H9 (cell line): Measurements from ENCODE around the gene GRM1. TPM values are rescaled to one million over a fixed set of nuclear protein-coding genes. Genes with fewer than 3 reads are reported as not detected.

Experiments
- DNase-seq: peaks from one replicate; pipeline ENCODE4 v3.0.0-alpha.2; 2017
- H2AFZ ChIP-seq: one replicate; pipeline ENCODE4 v1.6.1; 2013; ENCODE audit warnings: mild to moderate bottlenecking, low read length, control low read depth, moderate library complexity
- H2AK5ac ChIP-seq: 2 replicates; pipeline ENCODE4 v1.6.1; 2013; ENCODE audit warnings: low read length, control low read depth, mixed read lengths; ENCODE audit not compliant: insufficient read length
- H2BK120ac ChIP-seq: one replicate; pipeline ENCODE4 v1.6.1; 2013; ENCODE audit warnings: low read depth, mild to moderate bottlenecking, low read length, control low read depth, inconsistent platforms; ENCODE audit not compliant: poor library complexity, severe bottlenecking
- H2BK12ac ChIP-seq: 2 replicates; pipeline ENCODE4 v1.6.1; 2013; ENCODE audit warnings: low read length, control low read depth, mixed read lengths, low read depth; ENCODE audit not compliant: insufficient read length
- H2BK15ac ChIP-seq: 2 replicates; pipeline ENCODE4 v1.6.1; 2013; ENCODE audit warnings: low read depth, low read length, control low read depth
- H2BK20ac ChIP-seq: one replicate; pipeline ENCODE4 v1.6.1; 2013; ENCODE audit warnings: low read depth, mild to moderate bottlenecking, low read length, control low read depth, inconsistent platforms; ENCODE audit not compliant: poor library complexity, severe bottlenecking
- H2BK5ac ChIP-seq: 2 replicates; pipeline ENCODE4 v1.6.1; 2013; ENCODE audit warnings: low read length, control low read depth, mixed read lengths; ENCODE audit not compliant: insufficient read length
- H3K14ac ChIP-seq: 2 replicates; pipeline ENCODE4 v1.6.1; 2013; ENCODE audit warnings: low read length, control low read depth; ENCODE audit not compliant: insufficient read depth
- H3K18ac ChIP-seq: 2 replicates; pipeline ENCODE4 v1.6.1; 2013; ENCODE audit warnings: low read depth, mild to moderate bottlenecking, mixed read lengths, low read length, control low read depth; ENCODE audit not compliant: insufficient read length
- H3K23ac ChIP-seq: 2 replicates; pipeline ENCODE4 v1.6.1; 2013; ENCODE audit warnings: low read length, control low read depth, mixed read lengths, low read depth; ENCODE audit not compliant: insufficient read length
- H3K23me2 ChIP-seq: 2 replicates; pipeline ENCODE4 v1.6.1; 2013; ENCODE audit warnings: low read depth, mild to moderate bottlenecking, mixed read lengths, low read length, control low read depth; ENCODE audit not compliant: insufficient read length, poor library complexity, severe bottlenecking
- H3K27ac ChIP-seq: 2 replicates; pipeline ENCODE4 v1.5.1; 2013; ENCODE audit warnings: low read length, control low read depth, mixed read lengths, low read depth; ENCODE audit not compliant: insufficient read length
- H3K27me3 ChIP-seq: 2 replicates; pipeline ENCODE4 v1.6.1; 2013; ENCODE audit warnings: low read length, control low read depth, inconsistent platforms; ENCODE audit not compliant: insufficient read depth
- H3K4ac ChIP-seq: 2 replicates; pipeline ENCODE4 v1.6.1; 2013; ENCODE audit warnings: low read depth, mild to moderate bottlenecking, control low read depth, inconsistent platforms, low read length, moderate library complexity
- H3K4me1 ChIP-seq: 2 replicates; pipeline ENCODE4 v1.6.1; 2013; ENCODE audit warnings: low read length, control low read depth, inconsistent platforms; ENCODE audit not compliant: insufficient read depth
- H3K4me2 ChIP-seq: 2 replicates; pipeline ENCODE4 v1.6.1; 2013; ENCODE audit warnings: low read length, control low read depth, mixed read lengths; ENCODE audit not compliant: insufficient read length, insufficient read depth
- H3K56ac ChIP-seq: 2 replicates; pipeline ENCODE4 v1.6.1; 2013; ENCODE audit warnings: low read depth, mild to moderate bottlenecking, mixed read lengths, low read length, control low read depth; ENCODE audit not compliant: insufficient read length
- H3K79me1 ChIP-seq: 2 replicates; pipeline ENCODE4 v1.6.1; 2013; ENCODE audit warnings: low read depth, mild to moderate bottlenecking, moderate library complexity, low read length, control low read depth, inconsistent platforms; ENCODE audit not compliant: insufficient read depth, poor library complexity, severe bottlenecking
- H3K79me2 ChIP-seq: 2 replicates; pipeline ENCODE4 v1.6.1; 2013; ENCODE audit warnings: low read length, control low read depth, inconsistent platforms; ENCODE audit not compliant: insufficient read depth
- H3K9ac ChIP-seq: 2 replicates; pipeline ENCODE4 v1.6.1; 2013; ENCODE audit warnings: low read length, control low read depth, mixed read lengths; ENCODE audit not compliant: insufficient read length; ENCODE audit errors: extremely low read depth
- H3K9me3 ChIP-seq: one replicate; pipeline ENCODE4 v1.6.1; 2013; ENCODE audit warnings: low read depth, low read length, inconsistent platforms; ENCODE audit not compliant: control insufficient read depth
- H3T11ph ChIP-seq: one replicate; pipeline ENCODE4 v1.6.1; 2013; ENCODE audit warnings: mild to moderate bottlenecking, low read length, control low read depth, inconsistent platforms
- H4K20me1 ChIP-seq: one replicate; pipeline ENCODE4 v1.6.1; 2013; ENCODE audit not compliant: control insufficient read depth, insufficient read length, insufficient read depth
- H4K5ac ChIP-seq: 2 replicates; pipeline ENCODE4 v1.6.1; 2013; ENCODE audit warnings: low read depth, mild to moderate bottlenecking, mixed read lengths, low read length, control low read depth; ENCODE audit not compliant: insufficient read length
- H4K8ac ChIP-seq: replicated peaks from 2 replicates; pipeline ENCODE4 v1.6.1; 2013; ENCODE audit warnings: low read length, control low read depth, mixed read lengths, low read depth; ENCODE audit not compliant: insufficient read length
- H4K91ac ChIP-seq: 2 replicates; pipeline ENCODE4 v1.6.1; 2013; ENCODE audit warnings: low read depth, mild to moderate bottlenecking, moderate library complexity, mixed read lengths, low read length, control low read depth; ENCODE audit not compliant: insufficient read length
- H3K27ac Mint-ChIP-seq, 3 experiments: 2 replicates in 2 of 3; 3 replicates in 1 of 3; pipeline ENCODE4 v1.8.0; 2020 to 2021; ENCODE audit warnings: mixed read lengths in 3 of 3, mild to moderate bottlenecking in 1 of 3, moderate library complexity in 1 of 3
- H3K27me3 Mint-ChIP-seq: 2 replicates; pipeline ENCODE4 v1.8.0; 2021; ENCODE audit warnings: low read depth, mild to moderate bottlenecking, moderate library complexity, mixed read lengths
- H3K36me3 Mint-ChIP-seq, 3 experiments: 2 replicates in 2 of 3; 3 replicates in 1 of 3; pipeline ENCODE4 v1.8.0; 2020 to 2021; ENCODE audit warnings: low read depth in 3 of 3, mixed read lengths in 3 of 3; ENCODE audit not compliant: insufficient read depth in 1 of 3
- H3K4me1 Mint-ChIP-seq, 2 experiments: 2 replicates each; pipeline ENCODE4 v1.8.0; 2020; ENCODE audit warnings: mixed read lengths in 2 of 2
- H3K4me3 Mint-ChIP-seq, 2 experiments: 2 replicates in 1 of 2; 3 replicates in 1 of 2; pipeline ENCODE4 v1.8.0; 2020 to 2021; ENCODE audit warnings: mild to moderate bottlenecking in 2 of 2, mixed read lengths in 2 of 2, moderate library complexity in 1 of 2
- H3K9me3 Mint-ChIP-seq, 2 experiments: 2 replicates in 1 of 2; 3 replicates in 1 of 2; pipeline ENCODE4 v1.8.0; 2020; ENCODE audit warnings: mild to moderate bottlenecking in 2 of 2, mixed read lengths in 2 of 2, moderate library complexity in 1 of 2
- WGBS: extraction: QIAGEN DNeasy Blood & Tissue Kit; methylation state at CpG from one replicate; pipeline ENCODE4 v1.1.7; 2013; ENCODE audit warnings: missing lambda C conversion rate, low lambda C conversion rate, mixed read lengths; ENCODE audit not compliant: insufficient read length; ENCODE audit errors: extremely low coverage; 5-methylcytosine and 5-hydroxymethylcytosine counted together
- total RNA-seq: library from RNA; stranded (reverse); gene quantifications from 2 replicates; pipeline ENCODE4 v1.2.1, GENCODE V29; 2021
- TF ChIP-seq, protein P1 (sequence below): fragments of 200-600 bp; sonication (generic); conservative IDR thresholded peaks from 3 replicates; pipeline ENCODE4 v1.8.0; 2021; ENCODE audit warnings: antibody characterized with exemption, mild to moderate bottlenecking

The GRM1 gene
- total RNA-seq, 1 experiment from 2014 or later: 0.39 TPM

DNA sequence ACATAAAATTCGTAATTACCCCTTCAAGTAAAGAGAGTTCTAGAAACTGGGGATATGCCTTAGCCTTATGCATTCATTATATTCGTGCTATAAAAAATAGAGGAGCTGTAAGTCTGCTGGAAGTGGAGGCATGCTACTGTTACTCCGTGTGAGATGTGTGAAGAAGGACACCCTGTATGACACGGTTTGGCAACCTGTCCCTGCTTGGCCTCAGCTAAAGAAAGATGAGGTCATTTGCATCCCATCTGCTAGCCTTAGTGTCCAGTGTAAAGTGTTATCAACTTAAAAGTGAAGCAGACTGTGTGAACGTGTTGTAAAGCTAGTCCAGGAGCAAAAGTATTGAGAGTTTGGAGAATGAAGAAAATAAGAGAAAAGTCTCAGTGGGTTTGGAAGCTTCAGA is 379.7 kb downstream of the GRM1 start:
- H3K27me3 ChIP-seq: no peaks in the 10 kb centered on the region
- no peak overlapping the region for H2BK15ac ChIP-seq
- H3K4ac ChIP-seq: no peak overlapping the region
- H2BK120ac ChIP-seq: no peak overlapping the region
- no peak overlapping the region for H3K27ac ChIP-seq
- no peaks in the 10 kb centered on the region for H3K9me3 ChIP-seq
- no peaks in the 10 kb centered on the region for H4K20me1 ChIP-seq
- H3K14ac ChIP-seq: no peak overlapping the region
- no peak overlapping the region for H2AK5ac ChIP-seq
- H3K23me2 ChIP-seq: no peaks in the 10 kb centered on the region
- H2BK5ac ChIP-seq: no peak overlapping the region
- no peak overlapping the region for H2BK20ac ChIP-seq
- H3K56ac ChIP-seq: no peak overlapping the region
- H3T11ph ChIP-seq: no peak overlapping the region
- H2BK12ac ChIP-seq: no peak overlapping the region
- H4K91ac ChIP-seq: no peak overlapping the region
- Mint-ChIP-seq H3K27ac (no peak overlapping the region; a peak in 1 of 7 replicates), H3K9me3 (0 out of 5 replicates have a peak, but pooled peaks cover 0 to 2% of the 10 kb centered on the region in 2 experiments), H3K4me1 (no peaks in the 10 kb centered on the region), H3K36me3 (no peaks in the 10 kb centered on the region), H3K27me3 (no peaks in the 10 kb centered on the region), H3K4me3 (no peak overlapping the region)
- H3K79me2 ChIP-seq: no peaks in the 10 kb centered on the region
- no peak overlapping the region for H4K8ac ChIP-seq
- no peaks in the 10 kb centered on the region for H3K4me1 ChIP-seq
- H4K5ac ChIP-seq: no peak overlapping the region
- no peaks in the 10 kb centered on the region for H3K79me1 ChIP-seq
- no peak overlapping the region for H2AFZ ChIP-seq
- H3K23ac ChIP-seq: no peak overlapping the region
- H3K18ac ChIP-seq: no peak overlapping the region
- H3K9ac ChIP-seq: no peak overlapping the region
- H3K4me2 ChIP-seq: no peak overlapping the region
- TF ChIP-seq, protein P1, sequence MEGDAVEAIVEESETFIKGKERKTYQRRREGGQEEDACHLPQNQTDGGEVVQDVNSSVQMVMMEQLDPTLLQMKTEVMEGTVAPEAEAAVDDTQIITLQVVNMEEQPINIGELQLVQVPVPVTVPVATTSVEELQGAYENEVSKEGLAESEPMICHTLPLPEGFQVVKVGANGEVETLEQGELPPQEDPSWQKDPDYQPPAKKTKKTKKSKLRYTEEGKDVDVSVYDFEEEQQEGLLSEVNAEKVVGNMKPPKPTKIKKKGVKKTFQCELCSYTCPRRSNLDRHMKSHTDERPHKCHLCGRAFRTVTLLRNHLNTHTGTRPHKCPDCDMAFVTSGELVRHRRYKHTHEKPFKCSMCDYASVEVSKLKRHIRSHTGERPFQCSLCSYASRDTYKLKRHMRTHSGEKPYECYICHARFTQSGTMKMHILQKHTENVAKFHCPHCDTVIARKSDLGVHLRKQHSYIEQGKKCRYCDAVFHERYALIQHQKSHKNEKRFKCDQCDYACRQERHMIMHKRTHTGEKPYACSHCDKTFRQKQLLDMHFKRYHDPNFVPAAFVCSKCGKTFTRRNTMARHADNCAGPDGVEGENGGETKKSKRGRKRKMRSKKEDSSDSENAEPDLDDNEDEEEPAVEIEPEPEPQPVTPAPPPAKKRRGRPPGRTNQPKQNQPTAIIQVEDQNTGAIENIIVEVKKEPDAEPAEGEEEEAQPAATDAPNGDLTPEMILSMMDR: no peak
- DNase-seq: no peak
- WGBS: no CpG with 5 or more reads among the region's 5 CpGs
